ENCODE results near the gene PTGS2. TPM values are rescaled to one million over a fixed set of nuclear protein-coding genes. Genes with fewer than 3 reads are reported as not detected.

The PTGS2 gene
- total and polyA plus RNA-seq, 2 of the 8 experiments (the other 6 are each of a cell fraction or from before 2014, with no cell fraction given), result 0.29 to 0.35 TPM

GRCh38 chr1:186648613-186649012 is 31.6 kb downstream of the PTGS2 start:
- Histone ChIP-seq H3K56ac (replicated peaks; ENCODE audit: insufficient read length, low read depth, low read length) (no peak overlapping the region), H3K18ac (ENCODE audit: extremely low read depth, low read length) (no peak overlapping the region), H3K14ac (ENCODE audit: insufficient read length) (no peak overlapping the region), H2AK5ac (ENCODE audit: low read depth, low read length) (no peak overlapping the region), H3K4ac (replicated peaks; ENCODE audit: insufficient read length, low read depth, low read length) (no peak overlapping the region), H4K20me1 (replicated peaks in 1 of 2; ENCODE audit: control insufficient read depth in 1 of 2, insufficient read depth in 2 of 2, low read length in 2 of 2) (no peaks in the 10 kb centered on the region), H4K91ac (replicated peaks; ENCODE audit: insufficient read length, low read length) (no peak overlapping the region), H2BK5ac (ENCODE audit: low read depth, low read length) (no peak overlapping the region), H2BK15ac (ENCODE audit: low read length) (no peak overlapping the region), H2AFZ (ENCODE audit: low read length) (no peak overlapping the region; the same call in 1 of the 2 replicates), H2BK12ac (ENCODE audit: low read depth, low read length) (no peak overlapping the region), H3K27ac (ENCODE audit: low read depth, low read length) (no peak overlapping the region), H3K23ac (ENCODE audit: insufficient read length) (no peak overlapping the region), H3K9me3 (ENCODE audit: insufficient read depth in 2 of 2, low read depth in 1 of 2, low read length in 1 of 2) (no peaks in the 10 kb centered on the region), H4K8ac (ENCODE audit: extremely low read depth, insufficient read depth, low read length) (no peak overlapping the region), H2BK120ac (replicated peaks; ENCODE audit: low read depth, low read length) (no peak overlapping the region), H2BK20ac (ENCODE audit: low read length) (no peak overlapping the region), H3K23me2 (ENCODE audit: low read depth, low read length) (no peaks in the 10 kb centered on the region), H4K5ac (ENCODE audit: insufficient read length, low read depth, low read length) (no peak overlapping the region), H3K27me3 (replicated peaks in 1 of 4; ENCODE audit: control insufficient read depth in 3 of 4, extremely low read depth in 1 of 4, insufficient read depth in 3 of 4, low read length in 3 of 4) (no peaks in the 10 kb centered on the region), H3K4me1 (replicated peaks in 1 of 4; ENCODE audit: control insufficient read depth in 3 of 4, insufficient read depth in 4 of 4, low read length in 3 of 4) (0 out of 7 replicates have a peak, but pooled peaks cover 0 to 3% (median 0%) of the 10 kb centered on the region in 4 experiments), H3K4me2 (ENCODE audit: insufficient read depth in 1 of 2, low read depth in 2 of 2, low read length in 2 of 2) (no peak overlapping the region), H3K79me2 (ENCODE audit: control insufficient read depth in 1 of 2, insufficient read depth in 2 of 2, low read length in 2 of 2) (no peaks in the 10 kb centered on the region), H3K9ac (replicated peaks in 1 of 4; ENCODE audit: extremely low read depth in 1 of 4, low read depth in 3 of 4, low read length in 3 of 4) (no peak overlapping the region), H3K36me3 (ENCODE audit: control insufficient read depth in 2 of 4, insufficient read depth in 4 of 4, low read length in 3 of 4) (no peaks in the 10 kb centered on the region), H3K79me1 (ENCODE audit: low read depth, low read length) (no peaks in the 10 kb centered on the region), H3K4me3 (ENCODE audit: extremely low read depth in 1 of 4, insufficient read depth in 2 of 4, low read depth in 3 of 4, low read length in 4 of 4) (no peak overlapping the region)
- ChIA-PET CTCF (ENCODE audit: partially characterized antibody) (interaction anchor here (1.0 kb wide), 1 partner anchor 31 kb away, joined by 3 read pairs; no protein-coding TSS in a partner anchor), POLR2A (ENCODE audit: partially characterized antibody) (no interaction called here)
- FAIRE-seq (no peak), DNase-seq (ENCODE audit: low read depth in 1 of 2, low spot score in 2 of 2) (no peak)
- 61% methylated on average over 4 of the region's 4 CpGs; no CpG with 5 or more reads in 1 of the 2 experiments for WGBS, 2 experiments (ENCODE audit: extremely low coverage in 1 of 2, insufficient coverage in 1 of 2, insufficient read length in 1 of 2, insufficient replicate concordance in 2 of 2, low coverage in 1 of 2, low lambda C conversion rate in 2 of 2, missing lambda C conversion rate in 1 of 2)
- TF ChIP-seq KDM5A (IDR thresholded peaks at IDR 0.05; ENCODE audit: low read length) (no peak), TBP (IDR thresholded peaks at IDR 0.05; ENCODE audit: low read depth, low read length) (no peak), SP1 (IDR thresholded peaks at IDR 0.05; ENCODE audit: low read depth, low read length) (no peak), JUND (IDR thresholded peaks at IDR 0.05; ENCODE audit: low read length) (no peak), SP2 (IDR thresholded peaks at IDR 0.05; ENCODE audit: low read length) (no peak), RBBP5 (IDR thresholded peaks at IDR 0.05; ENCODE audit: borderline replicate concordance, low read depth, low read length) (no peak), HDAC2 (IDR thresholded peaks at IDR 0.05; ENCODE audit: borderline replicate concordance in 1 of 2, low read depth in 2 of 2, low read length in 2 of 2) (no peak), RXRA (IDR thresholded peaks at IDR 0.05; ENCODE audit: insufficient read depth, low read depth, low read length) (no peak), MAFK (IDR thresholded peaks at IDR 0.05; ENCODE audit: low read depth, low read length) (no peak), CHD2 (IDR thresholded peaks at IDR 0.05; ENCODE audit: low read length) (no peak), SIRT6 (IDR thresholded peaks at IDR 0.05; ENCODE audit: low read length) (no peak), ATF3 (IDR thresholded peaks at IDR 0.05; ENCODE audit: insufficient read depth, low read depth, low read length) (no peak), CBX8 (IDR thresholded peaks at IDR 0.05; ENCODE audit: borderline replicate concordance, low read depth, low read length) (no peak), NANOG (IDR thresholded peaks at IDR 0.05; ENCODE audit: insufficient read depth, low read depth, low read length, poor library complexity, severe bottlenecking) (no peak), SP4 (IDR thresholded peaks at IDR 0.05; ENCODE audit: low read length) (no peak)
